ENCODE measurements around the gene OR8G5.
"Not testable (repeated sequence)": the region's sequence is repeated elsewhere in the genome, so short reads cannot be mapped to it uniquely, and the experiment has no call there.

DNA sequence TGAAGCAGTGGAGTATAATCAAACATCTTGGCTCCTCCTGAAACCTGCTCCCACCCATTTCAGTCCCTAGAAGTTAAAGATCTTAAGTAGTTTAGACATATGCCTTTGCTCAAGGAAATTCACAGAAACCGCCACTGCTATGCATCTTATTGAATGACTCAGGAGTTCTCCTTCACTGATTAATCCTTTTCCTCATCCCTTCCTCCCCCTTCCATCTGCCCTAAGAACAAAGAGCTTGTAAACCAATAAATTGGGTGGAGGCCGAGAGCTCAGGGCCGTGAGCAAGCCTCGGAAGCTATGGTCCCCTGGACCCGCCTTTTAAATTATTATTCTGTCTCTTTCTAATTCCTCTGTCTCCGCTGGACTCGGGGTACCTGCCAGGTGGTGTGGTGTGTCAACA is 14.7 kb downstream of the OR8G5 start:
- not testable (repeated sequence) for TF ChIP-seq HNF4G (IDR thresholded peaks at IDR 0.05); CTCF (IDR thresholded peaks at IDR 0.05; ENCODE audit: low read depth, low read length, missing input control); GABPA (IDR thresholded peaks at IDR 0.05 in 1 of 2, conservative IDR thresholded peaks at IDR 0.05 in 1 of 2); RAD21 (IDR thresholded peaks at IDR 0.05); JUND (IDR thresholded peaks at IDR 0.05)
- TF ChIP-seq, protein P1, sequence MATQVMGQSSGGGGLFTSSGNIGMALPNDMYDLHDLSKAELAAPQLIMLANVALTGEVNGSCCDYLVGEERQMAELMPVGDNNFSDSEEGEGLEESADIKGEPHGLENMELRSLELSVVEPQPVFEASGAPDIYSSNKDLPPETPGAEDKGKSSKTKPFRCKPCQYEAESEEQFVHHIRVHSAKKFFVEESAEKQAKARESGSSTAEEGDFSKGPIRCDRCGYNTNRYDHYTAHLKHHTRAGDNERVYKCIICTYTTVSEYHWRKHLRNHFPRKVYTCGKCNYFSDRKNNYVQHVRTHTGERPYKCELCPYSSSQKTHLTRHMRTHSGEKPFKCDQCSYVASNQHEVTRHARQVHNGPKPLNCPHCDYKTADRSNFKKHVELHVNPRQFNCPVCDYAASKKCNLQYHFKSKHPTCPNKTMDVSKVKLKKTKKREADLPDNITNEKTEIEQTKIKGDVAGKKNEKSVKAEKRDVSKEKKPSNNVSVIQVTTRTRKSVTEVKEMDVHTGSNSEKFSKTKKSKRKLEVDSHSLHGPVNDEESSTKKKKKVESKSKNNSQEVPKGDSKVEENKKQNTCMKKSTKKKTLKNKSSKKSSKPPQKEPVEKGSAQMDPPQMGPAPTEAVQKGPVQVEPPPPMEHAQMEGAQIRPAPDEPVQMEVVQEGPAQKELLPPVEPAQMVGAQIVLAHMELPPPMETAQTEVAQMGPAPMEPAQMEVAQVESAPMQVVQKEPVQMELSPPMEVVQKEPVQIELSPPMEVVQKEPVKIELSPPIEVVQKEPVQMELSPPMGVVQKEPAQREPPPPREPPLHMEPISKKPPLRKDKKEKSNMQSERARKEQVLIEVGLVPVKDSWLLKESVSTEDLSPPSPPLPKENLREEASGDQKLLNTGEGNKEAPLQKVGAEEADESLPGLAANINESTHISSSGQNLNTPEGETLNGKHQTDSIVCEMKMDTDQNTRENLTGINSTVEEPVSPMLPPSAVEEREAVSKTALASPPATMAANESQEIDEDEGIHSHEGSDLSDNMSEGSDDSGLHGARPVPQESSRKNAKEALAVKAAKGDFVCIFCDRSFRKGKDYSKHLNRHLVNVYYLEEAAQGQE (IDR thresholded peaks at IDR 0.05) = not testable (repeated sequence)
